Lower leg skin (tissue), 4 donors: ENCODE data around the gene IFNL1. TPM values are rescaled to one million over a fixed set of nuclear protein-coding genes. Genes with fewer than 3 reads are reported as not detected.
"Not testable (repeated sequence)": the region's sequence is repeated elsewhere in the genome, so short reads cannot be mapped to it uniquely, and the experiment has no call there.

Source experiments
- DNase-seq, 2 donors: peaks; one replicate each; pipeline ENCODE4 v3.0.0-alpha.2; 2019; ENCODE audit warnings: low spot score in 2 of 2
- H3K4me3 ChIP-seq: fragments of 200-600 bp; sonication (generic); 2 replicates; pipeline ENCODE4 v1.5.1; 2017; ENCODE audit warnings: mild to moderate bottlenecking, low read depth; ENCODE audit not compliant: poor library complexity, severe bottlenecking
- CTCF ChIP-seq, 3 donors: fragments of 450-650 bp; IDR thresholded peaks; one replicate each; pipeline ENCODE4 v1.5.1; 2016; ENCODE audit warnings: antibody characterized with exemption in 3 of 3, mild to moderate bottlenecking in 3 of 3, moderate library complexity in 2 of 3
- POLR2A ChIP-seq, 2 donors: fragments of 450-650 bp; IDR thresholded peaks; one replicate each; pipeline ENCODE4 v1.6.1; 2016 to 2017; ENCODE audit warnings: antibody characterized with exemption in 2 of 2, mild to moderate bottlenecking in 1 of 2, moderate library complexity in 1 of 2
- WGBS, 2 donors: methylation state at CpG; one replicate each; pipeline ENCODE4 v1.1.5; 2018; 5-methylcytosine and 5-hydroxymethylcytosine counted together
- intact Hi-C: fragments of 100-400 bp; cut with DNase I; formaldehyde crosslinking; loops from one replicate; pipeline ENCODE4 v1.15.0; 2023; ENCODE audit warnings: low total_unique reads
- total RNA-seq, 4 donors: library from RNA; depleted of rRNA; stranded (reverse); fragments of >200 nt; gene quantifications; one replicate each; pipeline ENCODE4 v1.1.0, GENCODE V29; 2016

The IFNL1 gene
- total RNA-seq, 4 donors from 2014 or later: not detected

- DNase-seq: no peak
- intact Hi-C loops: no loop called here
- no peak for TF ChIP-seq POLR2A (IDR thresholded peaks at IDR 0.05)
- no peak for TF ChIP-seq CTCF (IDR thresholded peaks at IDR 0.05)
- H3K4me3 ChIP-seq: no peak overlapping the region
These were observed 9.9 kb downstream of the IFNL1 start for GRCh38 chr19:39306075-39306474.

DNA sequence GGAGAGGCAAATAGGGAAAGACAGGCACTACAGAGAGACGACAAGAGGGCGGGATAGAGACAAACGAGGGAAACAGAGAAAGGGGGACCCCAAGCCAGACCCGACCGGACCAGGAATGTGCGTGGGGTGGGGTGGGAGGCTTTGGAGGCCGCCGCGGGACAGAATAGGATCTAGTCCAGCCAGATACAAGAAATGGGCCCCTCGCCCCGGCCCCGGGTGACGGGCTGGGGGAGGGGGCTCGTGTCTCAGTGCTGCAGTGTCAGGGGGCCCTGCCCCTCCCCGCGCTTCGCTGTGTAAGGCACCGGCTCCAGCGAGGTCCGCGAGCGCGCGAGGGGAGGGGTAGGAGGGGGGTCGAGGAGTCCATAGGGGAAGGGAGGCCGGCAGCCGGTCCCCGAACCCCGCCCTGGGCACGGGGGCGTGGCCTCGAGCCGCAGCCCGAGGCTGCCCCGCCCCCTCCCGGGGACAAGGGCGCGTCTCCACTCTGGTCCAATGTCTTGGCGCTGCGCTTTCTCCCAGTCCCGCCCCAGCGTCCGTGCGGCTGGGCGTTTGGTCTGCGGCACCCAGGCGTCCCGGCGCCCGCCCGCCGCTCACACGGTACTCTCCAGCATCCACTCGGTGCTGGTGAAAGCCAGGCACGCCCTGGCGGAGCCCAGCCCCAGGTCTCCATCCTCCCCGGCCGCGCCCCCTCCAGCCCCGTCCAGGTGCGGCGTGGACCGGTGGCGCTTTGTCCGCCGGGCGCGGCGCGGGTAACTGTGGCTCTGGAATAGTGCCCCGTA, 11.0 kb downstream of the IFNL1 start:
- no peak overlapping the region for H3K4me3 ChIP-seq
- intact Hi-C loops: no loop called here
- no peak for TF ChIP-seq CTCF (IDR thresholded peaks at IDR 0.05)
- no peak for TF ChIP-seq POLR2A (IDR thresholded peaks at IDR 0.05)
- 26 to 35% methylated on average over 13 to 36 of the region's 71 CpGs for WGBS, 2 donors
- peak in 1 of 2 donors; percentile 73 for DNase-seq

DNA sequence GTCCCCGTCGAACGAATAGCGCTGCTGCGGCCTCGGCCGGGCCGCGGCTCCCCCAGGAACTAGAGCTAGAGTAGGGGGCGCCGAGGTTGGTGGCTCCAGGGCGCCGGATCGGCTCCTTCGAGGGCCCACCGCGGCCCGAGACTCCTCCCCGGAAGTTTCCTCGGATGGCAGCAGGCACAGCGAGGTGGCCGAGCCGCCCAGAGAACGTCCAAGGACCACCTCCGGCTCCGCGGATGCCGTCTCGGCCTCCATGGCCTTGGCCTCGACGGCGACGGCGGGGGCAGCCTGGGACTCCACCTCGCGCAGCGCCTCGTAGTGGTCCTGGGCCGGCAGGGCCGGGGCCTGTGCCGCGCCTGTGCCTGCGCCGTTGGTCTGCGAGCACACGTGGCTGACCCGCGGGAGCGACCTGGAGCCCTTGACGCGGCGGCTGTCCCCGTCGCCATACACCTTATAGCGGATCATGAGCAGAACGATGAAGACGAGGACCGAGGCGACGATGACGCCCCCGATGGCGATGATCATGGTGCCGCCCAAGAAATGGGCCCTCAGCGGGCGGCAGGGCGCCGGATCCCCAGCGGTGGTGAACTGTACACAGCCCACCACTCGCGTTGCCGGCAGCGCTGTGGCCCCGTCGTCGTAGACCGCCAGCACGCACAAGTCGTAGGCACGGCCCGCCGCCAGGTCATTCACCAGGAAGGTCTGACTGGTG, 11.8 kb downstream of the IFNL1 start:
- DNase-seq: peak in 1 of 2 donors; percentile 82

GRCh38 chr19:39308531-39309304, 12.5 kb downstream of the IFNL1 start:
- TF ChIP-seq POLR2A (IDR thresholded peaks at IDR 0.05) (no peak), CTCF (IDR thresholded peaks at IDR 0.05) (no peak)
- no peak overlapping the region for H3K4me3 ChIP-seq
- 48 to 49% methylated on average over 17 to 18 of the region's 18 CpGs for WGBS, 2 donors
- peak in 1 of 2 donors; percentile 68 for DNase-seq
- intact Hi-C loops: no loop called here

More for the DNA sequence above, 11.8 kb downstream of the IFNL1 start:
- intact Hi-C loops: no loop called here
- TF ChIP-seq POLR2A (IDR thresholded peaks at IDR 0.05) (no peak), CTCF (IDR thresholded peaks at IDR 0.05) (no peak)
- H3K4me3 ChIP-seq: no peak overlapping the region
- 10 to 28% methylated on average over 27 to 39 of the region's 82 CpGs for WGBS, 2 donors

- intact Hi-C loops, DNase-seq, H3K4me3 ChIP-seq: not testable (repeated sequence)
- WGBS, 2 donors: 84 to 95% methylated on average over 7 of the region's 7 CpGs
These were observed 13.1 kb downstream of the IFNL1 start for GRCh38 chr19:39309305-39309670.
